Mesenchymal stem cell (in vitro differentiated cells and primary cell): ENCODE measurements around the gene SKAP1. TPM values are rescaled to one million over a fixed set of nuclear protein-coding genes. Genes with fewer than 3 reads are reported as not detected.

Experiments used
- DNase-seq: peaks from one replicate; pipeline ENCODE4 v3.0.0-alpha.2; 2013
- H2AFZ ChIP-seq: one replicate; pipeline ENCODE4 v1.6.1; 2013; ENCODE audit warnings: low read depth, mild to moderate bottlenecking, control low read depth, inconsistent platforms, low read length, moderate library complexity
- H2AK5ac ChIP-seq: 2 replicates; pipeline ENCODE4 v1.6.1; 2013; ENCODE audit warnings: low read length, moderate library complexity, mild to moderate bottlenecking, inconsistent platforms; ENCODE audit not compliant: severe bottlenecking
- H2BK120ac ChIP-seq: one replicate; pipeline ENCODE4 v1.6.1; 2013; ENCODE audit warnings: low read depth, mild to moderate bottlenecking, inconsistent platforms, low read length, moderate library complexity
- H2BK12ac ChIP-seq, 2 experiments: one replicate each; pipeline ENCODE4 v1.6.1; 2013; ENCODE audit warnings: inconsistent platforms in 2 of 2, low read length in 2 of 2, mild to moderate bottlenecking in 2 of 2, moderate library complexity in 2 of 2, control low read depth in 1 of 2
- H2BK15ac ChIP-seq: one replicate; pipeline ENCODE4 v1.6.1; 2013; ENCODE audit warnings: mild to moderate bottlenecking, low read depth, inconsistent platforms; ENCODE audit not compliant: poor library complexity, severe bottlenecking
- H2BK5ac ChIP-seq: 2 replicates; pipeline ENCODE4 v1.6.1; 2013; ENCODE audit warnings: low read depth, mild to moderate bottlenecking, low read length, control low read depth, inconsistent platforms; ENCODE audit not compliant: poor library complexity, severe bottlenecking
- H3K14ac ChIP-seq, 2 experiments: one replicate each; pipeline ENCODE4 v1.6.1; 2013; ENCODE audit warnings: inconsistent platforms in 2 of 2, low read length in 2 of 2, control low read depth in 1 of 2, mild to moderate bottlenecking in 1 of 2, moderate library complexity in 1 of 2
- H3K18ac ChIP-seq, 2 experiments: one replicate each; pipeline ENCODE4 v1.6.1; 2013; ENCODE audit warnings: inconsistent platforms in 2 of 2, low read length in 2 of 2, control low read depth in 1 of 2, low read depth in 1 of 2, mild to moderate bottlenecking in 1 of 2
- H3K23ac ChIP-seq, 2 experiments: one replicate each; pipeline ENCODE4 v1.6.1; 2013; ENCODE audit warnings: inconsistent platforms in 2 of 2, low read length in 2 of 2, mild to moderate bottlenecking in 2 of 2, moderate library complexity in 2 of 2, control low read depth in 1 of 2
- H3K27ac ChIP-seq: 2 replicates; pipeline ENCODE4 v1.5.1; 2013; ENCODE audit warnings: mild to moderate bottlenecking, moderate library complexity, low read length, control low read depth, inconsistent platforms; ENCODE audit not compliant: poor library complexity, severe bottlenecking
- H3K27me3 ChIP-seq, 2 experiments: 2 replicates each; pipeline versions ENCODE4 v1.6.1 to v1.7.0; 2013; ENCODE audit warnings: low read length in 2 of 2, mild to moderate bottlenecking in 2 of 2, moderate library complexity in 2 of 2, control low read depth in 1 of 2, inconsistent platforms in 1 of 2; ENCODE audit not compliant: control insufficient read depth in 1 of 2, insufficient read depth in 1 of 2
- H3K36me3 ChIP-seq, 2 experiments: 2 replicates each; pipeline versions ENCODE4 v1.6.1 to v1.7.0; 2013; ENCODE audit warnings: low read length in 2 of 2, control low read depth in 1 of 2, inconsistent platforms in 1 of 2, low read depth in 1 of 2, mild to moderate bottlenecking in 1 of 2; ENCODE audit not compliant: insufficient read depth in 2 of 2, control insufficient read depth in 1 of 2
- H3K4ac ChIP-seq, 2 experiments: one replicate each; pipeline ENCODE4 v1.6.1; 2013; ENCODE audit warnings: inconsistent platforms in 2 of 2, low read length in 2 of 2, mild to moderate bottlenecking in 2 of 2, moderate library complexity in 2 of 2, control low read depth in 1 of 2, low read depth in 1 of 2
- H3K4me1 ChIP-seq: 2 replicates; pipeline ENCODE4 v1.6.1; 2013; ENCODE audit warnings: low read depth, low read length, control low read depth; ENCODE audit not compliant: control insufficient read depth, insufficient read depth
- H3K4me2 ChIP-seq: 2 replicates; pipeline ENCODE4 v1.6.1; 2013; ENCODE audit warnings: low read length, mild to moderate bottlenecking, inconsistent platforms; ENCODE audit not compliant: poor library complexity, severe bottlenecking
- H3K4me3 ChIP-seq, 2 experiments: 2 replicates each; pipeline versions ENCODE4 v1.5.1 to v1.7.0; 2013; ENCODE audit warnings: low read length in 2 of 2, mild to moderate bottlenecking in 2 of 2, control low read depth in 1 of 2, low read depth in 1 of 2; ENCODE audit not compliant: insufficient read depth in 1 of 2
- H3K79me1 ChIP-seq: replicated peaks from 2 replicates; pipeline ENCODE4 v1.6.1; 2013; ENCODE audit warnings: mild to moderate bottlenecking, control low read depth, low read length, inconsistent platforms; ENCODE audit not compliant: poor library complexity, severe bottlenecking
- H3K9ac ChIP-seq: 2 replicates; pipeline ENCODE4 v1.7.0; 2013; ENCODE audit warnings: mild to moderate bottlenecking, low read length, moderate library complexity
- H3K9me3 ChIP-seq: 2 replicates; pipeline ENCODE4 v1.7.0; 2013; ENCODE audit warnings: mild to moderate bottlenecking, low read length; ENCODE audit not compliant: control insufficient read depth
- H4K8ac ChIP-seq: one replicate; pipeline ENCODE4 v1.6.1; 2013; ENCODE audit warnings: inconsistent platforms, mild to moderate bottlenecking, low read length, moderate library complexity
- H4K91ac ChIP-seq: one replicate; pipeline ENCODE4 v1.6.1; 2013; ENCODE audit warnings: mild to moderate bottlenecking, low read length, inconsistent platforms
- WGBS: methylation state at CpG from one replicate; pipeline ENCODE4 v1.1.7; 2013; ENCODE audit warnings: mixed read lengths; 5-methylcytosine and 5-hydroxymethylcytosine counted together
- polyA plus RNA-seq, 2 experiments: library from polyadenylated mRNA; stranded (reverse); fragments of 200-250 nt; gene quantifications; one replicate each; pipeline ENCODE4 v1.2.3, GENCODE V29; 2013

SKAP1 gene
- polyA plus RNA-seq (2013, experiment 1 of 2): 0.11 TPM
- polyA plus RNA-seq (2013, experiment 2 of 2): 0.16 TPM

- no peak within 1 kb of the TSS for H2AFZ ChIP-seq
Measured at GRCh38 chr17:48429638-48430586, at the start of gene SKAP1. Gene SKAP1, minus strand, starts transcription at chr17:48430214.

GRCh38 chr17:48479014-48479402 lies 49.0 kb upstream of the SKAP1 start:
- no peaks in the 10 kb centered on the region for H3K79me1 ChIP-seq
- no peak overlapping the region for H3K9ac ChIP-seq
- H3K4me2 ChIP-seq: no peak overlapping the region
- no CpG with 5 or more reads among the region's 2 CpGs for WGBS
- peaks cover 7% of the 10 kb centered on the region for H3K4me1 ChIP-seq
- no peak overlapping the region for H3K18ac ChIP-seq
- H4K8ac ChIP-seq: no peak overlapping the region
- H2BK120ac ChIP-seq: no peak overlapping the region
- H3K27me3 ChIP-seq: no peaks in the 10 kb centered on the region
- no peak overlapping the region for H3K27ac ChIP-seq
- no peak overlapping the region for H2BK12ac ChIP-seq
- H3K14ac ChIP-seq: no peak overlapping the region
- no peak overlapping the region for H2AFZ ChIP-seq
- H3K4me3 ChIP-seq: no peak overlapping the region
- H2BK5ac ChIP-seq: no peak overlapping the region
- no peak overlapping the region for H2BK15ac ChIP-seq
- H3K9me3 ChIP-seq: no peaks in the 10 kb centered on the region
- no peaks in the 10 kb centered on the region for H3K36me3 ChIP-seq
- DNase-seq: no peak
- H2AK5ac ChIP-seq: no peak overlapping the region
- H3K23ac ChIP-seq: no peak overlapping the region
- H3K4ac ChIP-seq: no peak overlapping the region
- no peak overlapping the region for H4K91ac ChIP-seq

More at GRCh38 chr17:48429638-48430586, at the start of gene SKAP1:
- H3K23ac ChIP-seq: peak within 1 kb of the TSS in 1 of 2 experiments; percentile 24
- no peak for DNase-seq
- H4K8ac ChIP-seq: no peak within 1 kb of the TSS
- H4K91ac ChIP-seq: no peak within 1 kb of the TSS
- H3K9me3 ChIP-seq: no peaks in the 10 kb centered on the region
- H2BK120ac ChIP-seq: no peak within 1 kb of the TSS
- H2AK5ac ChIP-seq: no peak within 1 kb of the TSS
- peak within 1 kb of the TSS in 1 of 2 experiments; percentile 28 for H3K4me3 ChIP-seq
- H2BK5ac ChIP-seq: no peak within 1 kb of the TSS
- 39% methylated on average over 57 of the region's 65 CpGs for WGBS
- peak within 1 kb of the TSS in 1 of 2 experiments; percentile 62 for H3K14ac ChIP-seq
- no peak within 1 kb of the TSS for H3K27ac ChIP-seq
- H3K18ac ChIP-seq: peak within 1 kb of the TSS in 1 of 2 experiments; percentile 59
- peaks cover 5% of the 10 kb centered on the region for H3K4me1 ChIP-seq
- peak within 1 kb of the TSS; percentile 26 for H2BK15ac ChIP-seq
- H3K9ac ChIP-seq: no peak within 1 kb of the TSS
- peaks cover 43 to 54% of the 10 kb centered on the region in 2 experiments for H3K27me3 ChIP-seq
- H3K4ac ChIP-seq: no peak within 1 kb of the TSS
- no peaks in the 10 kb centered on the region for H3K79me1 ChIP-seq
- no peaks in the 10 kb centered on the region for H3K36me3 ChIP-seq
- peak within 1 kb of the TSS; percentile 19 for H3K4me2 ChIP-seq
- H2BK12ac ChIP-seq: peak within 1 kb of the TSS in 1 of 2 experiments; percentile 81

GRCh38 chr17:48478224-48479013 lies 48.4 kb upstream of the SKAP1 start:
- Histone ChIP-seq H3K4me3 (no peak overlapping the region), H3K9ac (no peak overlapping the region), H4K8ac (no peak overlapping the region), H3K14ac (no peak overlapping the region), H2BK12ac (no peak overlapping the region), H3K79me1 (no peaks in the 10 kb centered on the region), H3K4ac (no peak overlapping the region), H3K4me2 (no peak overlapping the region), H3K27me3 (no peaks in the 10 kb centered on the region), H2AK5ac (peak overlapping the region; percentile 95), H3K23ac (no peak overlapping the region), H2BK120ac (no peak overlapping the region), H3K27ac (no peak overlapping the region), H4K91ac (no peak overlapping the region), H3K9me3 (no peaks in the 10 kb centered on the region), H3K18ac (no peak overlapping the region), H3K4me1 (peaks cover 7% of the 10 kb centered on the region), H2BK15ac (no peak overlapping the region), H2BK5ac (no peak overlapping the region), H2AFZ (no peak overlapping the region), H3K36me3 (no peaks in the 10 kb centered on the region)
- 85% methylated on average over 9 of the region's 9 CpGs for WGBS
- DNase-seq: no peak

- WGBS: 56% methylated on average over 1 of the region's 1 CpG
- peak overlapping the region; percentile 36 for H2BK15ac ChIP-seq
- DNase-seq: no peak
Measured at GRCh38 chr17:48477221-48477620, 47.2 kb upstream of the SKAP1 start.

More at GRCh38 chr17:48477221-48477620, 47.2 kb upstream of the SKAP1 start:
- Histone ChIP-seq H2BK5ac (no peak overlapping the region), H2BK12ac (peak overlapping the region in 1 of 2 experiments; percentile 28), H3K23ac (no peak overlapping the region), H3K36me3 (no peaks in the 10 kb centered on the region), H3K79me1 (no peaks in the 10 kb centered on the region), H3K4me1 (peaks cover 9% of the 10 kb centered on the region), H3K27ac (no peak overlapping the region), H3K4me3 (no peak overlapping the region), H2BK120ac (no peak overlapping the region), H2AFZ (no peak overlapping the region), H3K14ac (no peak overlapping the region), H4K91ac (no peak overlapping the region), H4K8ac (peak overlapping the region; percentile 4), H3K9ac (no peak overlapping the region), H3K4me2 (no peak overlapping the region), H2AK5ac (peak overlapping the region; percentile 1), H3K18ac (no peak overlapping the region), H3K4ac (peak overlapping the region in 1 of 2 experiments; percentile 6), H3K9me3 (no peaks in the 10 kb centered on the region), H3K27me3 (no peaks in the 10 kb centered on the region)
